SH-SY5Y (cell line): ENCODE data around the gene FOXP3.

Experiments used
- GATA2 ChIP-seq: IDR thresholded peaks from 2 replicates; pipeline ENCODE4 v1.6.1; 2011; ENCODE audit warnings: mild to moderate bottlenecking, low read depth, low read length
- GATA3 ChIP-seq: IDR thresholded peaks from 2 replicates; pipeline ENCODE4 v1.6.1; 2011; ENCODE audit warnings: low read depth, mild to moderate bottlenecking, low read length, moderate library complexity

- TF ChIP-seq GATA3 (no peak), GATA2 (no peak)
Measured at GRCh38 chrX:49247916-49248811, 16.3 kb downstream of the FOXP3 start.
